ENCODE data around the gene LHPP. TPM values are rescaled to one million over a fixed set of nuclear protein-coding genes. Genes with fewer than 3 reads are reported as not detected.

Gene LHPP
- total RNA-seq, 1 donor from 2014 or later = 4.2 TPM

GRCh38 chr10:124511205-124512039 lies 49.8 kb downstream of the LHPP start:
- no peak for DNase-seq (ENCODE audit: low spot score)
- Mint-ChIP-seq H3K4me3 (ENCODE audit: unreplicated experiment) (no peak overlapping the region), H3K27me3 (ENCODE audit: unreplicated experiment) (no peaks in the 10 kb centered on the region), H3K4me1 (ENCODE audit: unreplicated experiment) (no peaks in the 10 kb centered on the region), H3K27ac (ENCODE audit: unreplicated experiment) (no peak overlapping the region), H3K9me3 (ENCODE audit: unreplicated experiment) (no peaks in the 10 kb centered on the region), H3K36me3 (ENCODE audit: low read depth, unreplicated experiment) (no peaks in the 10 kb centered on the region)
- TF ChIP-seq CTCF (IDR thresholded peaks at IDR 0.05; ENCODE audit: unreplicated experiment) = no peak

- H3K27me3 Mint-ChIP-seq (ENCODE audit: unreplicated experiment) = no peaks in the 10 kb centered on the region
- no peak overlapping the region for H3K27ac Mint-ChIP-seq (ENCODE audit: unreplicated experiment)
- DNase-seq (ENCODE audit: low spot score) = no peak
- no peaks in the 10 kb centered on the region for H3K36me3 Mint-ChIP-seq (ENCODE audit: low read depth, unreplicated experiment)
- no peaks in the 10 kb centered on the region for H3K9me3 Mint-ChIP-seq (ENCODE audit: unreplicated experiment)
- no peaks in the 10 kb centered on the region for H3K4me1 Mint-ChIP-seq (ENCODE audit: unreplicated experiment)
- TF ChIP-seq CTCF (IDR thresholded peaks at IDR 0.05; ENCODE audit: unreplicated experiment) = no peak
- no peak overlapping the region for H3K4me3 Mint-ChIP-seq (ENCODE audit: unreplicated experiment)
Observed at GRCh38 chr10:124512040-124512428, 50.4 kb downstream of the LHPP start.

GRCh38 chr10:124512600-124512999 lies 51.0 kb downstream of the LHPP start:
- no peaks in the 10 kb centered on the region for H3K9me3 Mint-ChIP-seq (ENCODE audit: unreplicated experiment)
- H3K27ac Mint-ChIP-seq (ENCODE audit: unreplicated experiment) = no peak overlapping the region
- no peak for DNase-seq (ENCODE audit: low spot score)
- H3K36me3 Mint-ChIP-seq (ENCODE audit: low read depth, unreplicated experiment) = no peaks in the 10 kb centered on the region
- peaks cover 2% of the 10 kb centered on the region for H3K27me3 Mint-ChIP-seq (ENCODE audit: unreplicated experiment)
- H3K4me3 Mint-ChIP-seq (ENCODE audit: unreplicated experiment) = no peak overlapping the region
- no peaks in the 10 kb centered on the region for H3K4me1 Mint-ChIP-seq (ENCODE audit: unreplicated experiment)
- TF ChIP-seq CTCF (IDR thresholded peaks at IDR 0.05; ENCODE audit: unreplicated experiment) = no peak

GRCh38 chr10:124515244-124515970 lies 53.8 kb downstream of the LHPP start:
- no peak overlapping the region for H3K4me3 Mint-ChIP-seq (ENCODE audit: unreplicated experiment)
- no peaks in the 10 kb centered on the region for H3K4me1 Mint-ChIP-seq (ENCODE audit: unreplicated experiment)
- DNase-seq (ENCODE audit: low spot score) = no peak
- no peak for TF ChIP-seq CTCF (IDR thresholded peaks at IDR 0.05; ENCODE audit: unreplicated experiment)
- H3K9me3 Mint-ChIP-seq (ENCODE audit: unreplicated experiment) = no peaks in the 10 kb centered on the region
- H3K36me3 Mint-ChIP-seq (ENCODE audit: low read depth, unreplicated experiment) = no peaks in the 10 kb centered on the region
- H3K27me3 Mint-ChIP-seq (ENCODE audit: unreplicated experiment) = peaks cover 2% of the 10 kb centered on the region
- H3K27ac Mint-ChIP-seq (ENCODE audit: unreplicated experiment) = no peak overlapping the region

- Mint-ChIP-seq H3K27ac (ENCODE audit: unreplicated experiment) (no peak overlapping the region), H3K27me3 (ENCODE audit: unreplicated experiment) (peaks cover 2% of the 10 kb centered on the region), H3K36me3 (ENCODE audit: low read depth, unreplicated experiment) (no peaks in the 10 kb centered on the region), H3K4me1 (ENCODE audit: unreplicated experiment) (no peaks in the 10 kb centered on the region), H3K9me3 (ENCODE audit: unreplicated experiment) (no peaks in the 10 kb centered on the region), H3K4me3 (ENCODE audit: unreplicated experiment) (no peak overlapping the region)
- TF ChIP-seq CTCF (IDR thresholded peaks at IDR 0.05; ENCODE audit: unreplicated experiment) = no peak
- DNase-seq (ENCODE audit: low spot score) = no peak
Observed at GRCh38 chr10:124516181-124516580, 54.6 kb downstream of the LHPP start.

All from endothelial cell (in vitro differentiated cells).